Mucosa of stomach (tissue), 1 donor: ENCODE measurements around the gene OR10P1.

ENCODE experiments used
- H3K27me3 ChIP-seq: one replicate; pipeline ENCODE4 v1.7.0; 2013; ENCODE audit warnings: mild to moderate bottlenecking, low read length; ENCODE audit not compliant: control insufficient read depth, insufficient read depth
- H3K36me3 ChIP-seq: one replicate; pipeline ENCODE4 v1.7.0; 2013; ENCODE audit warnings: low read length; ENCODE audit not compliant: control insufficient read depth, insufficient read depth
- H3K4me1 ChIP-seq: one replicate; pipeline ENCODE4 v1.7.0; 2013; ENCODE audit warnings: mild to moderate bottlenecking, low read length; ENCODE audit not compliant: control insufficient read depth, insufficient read depth
- H3K4me3 ChIP-seq: one replicate; pipeline ENCODE4 v1.7.0; 2013; ENCODE audit warnings: low read length
- H3K9ac ChIP-seq: one replicate; pipeline ENCODE4 v1.7.0; 2013; ENCODE audit warnings: mild to moderate bottlenecking, low read length, moderate library complexity
- H3K9me3 ChIP-seq: one replicate; pipeline ENCODE4 v1.7.0; 2013; ENCODE audit warnings: mild to moderate bottlenecking, low read length, moderate library complexity; ENCODE audit not compliant: control insufficient read depth
- donor health status: Pancreatic carcinoma.

OR10P1 gene

DNA sequence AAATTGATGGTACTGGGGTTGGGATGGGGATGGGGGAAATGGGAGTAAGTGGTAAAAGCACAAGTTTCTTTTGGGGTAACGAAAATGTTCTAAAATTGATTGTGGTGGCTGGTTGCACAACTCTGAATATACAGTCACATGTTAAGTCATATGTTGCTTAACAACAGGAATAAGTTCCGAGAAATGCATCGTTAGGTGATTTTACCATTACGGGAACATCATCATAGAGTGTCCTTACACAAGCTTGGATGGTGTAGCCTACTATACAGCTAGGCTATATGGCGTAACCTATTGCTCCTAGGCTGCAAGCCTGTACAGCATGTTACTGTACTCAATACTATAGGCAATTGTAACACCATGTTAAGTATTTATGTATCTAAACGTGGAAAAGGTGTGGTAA, 40.0 kb downstream of the OR10P1 start:
- peaks cover 8% of the 10 kb centered on the region for H3K4me1 ChIP-seq
- H3K27me3 ChIP-seq, result no peaks in the 10 kb centered on the region
- H3K36me3 ChIP-seq, result no peaks in the 10 kb centered on the region
- no peak overlapping the region for H3K9ac ChIP-seq
- no peaks in the 10 kb centered on the region for H3K9me3 ChIP-seq
- H3K4me3 ChIP-seq, result no peak overlapping the region

DNA sequence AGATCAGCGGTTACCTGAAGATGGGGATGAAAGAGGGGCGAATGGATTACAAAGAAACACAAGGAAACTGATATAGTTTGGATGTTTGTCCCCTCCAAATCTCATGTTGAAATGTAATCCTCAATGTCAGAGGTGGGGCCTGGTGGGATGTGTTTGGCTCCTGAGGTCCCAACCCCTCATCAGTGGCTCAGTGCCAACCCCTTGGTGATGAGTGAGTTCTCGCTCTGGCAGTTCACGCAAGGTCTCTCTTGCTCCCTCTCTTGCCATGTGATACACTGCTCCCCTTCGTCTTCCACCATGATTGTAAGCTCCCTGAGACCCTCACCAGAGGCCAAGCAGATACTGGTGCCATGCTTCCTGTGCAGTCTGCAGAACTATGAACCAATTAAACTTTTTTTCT, 43.0 kb downstream of the OR10P1 start:
- no peaks in the 10 kb centered on the region for H3K27me3 ChIP-seq
- no peaks in the 10 kb centered on the region for H3K36me3 ChIP-seq
- no peak overlapping the region for H3K9ac ChIP-seq
- H3K9me3 ChIP-seq, result no peaks in the 10 kb centered on the region
- peaks cover 14% of the 10 kb centered on the region for H3K4me1 ChIP-seq
- no peak overlapping the region for H3K4me3 ChIP-seq

DNA sequence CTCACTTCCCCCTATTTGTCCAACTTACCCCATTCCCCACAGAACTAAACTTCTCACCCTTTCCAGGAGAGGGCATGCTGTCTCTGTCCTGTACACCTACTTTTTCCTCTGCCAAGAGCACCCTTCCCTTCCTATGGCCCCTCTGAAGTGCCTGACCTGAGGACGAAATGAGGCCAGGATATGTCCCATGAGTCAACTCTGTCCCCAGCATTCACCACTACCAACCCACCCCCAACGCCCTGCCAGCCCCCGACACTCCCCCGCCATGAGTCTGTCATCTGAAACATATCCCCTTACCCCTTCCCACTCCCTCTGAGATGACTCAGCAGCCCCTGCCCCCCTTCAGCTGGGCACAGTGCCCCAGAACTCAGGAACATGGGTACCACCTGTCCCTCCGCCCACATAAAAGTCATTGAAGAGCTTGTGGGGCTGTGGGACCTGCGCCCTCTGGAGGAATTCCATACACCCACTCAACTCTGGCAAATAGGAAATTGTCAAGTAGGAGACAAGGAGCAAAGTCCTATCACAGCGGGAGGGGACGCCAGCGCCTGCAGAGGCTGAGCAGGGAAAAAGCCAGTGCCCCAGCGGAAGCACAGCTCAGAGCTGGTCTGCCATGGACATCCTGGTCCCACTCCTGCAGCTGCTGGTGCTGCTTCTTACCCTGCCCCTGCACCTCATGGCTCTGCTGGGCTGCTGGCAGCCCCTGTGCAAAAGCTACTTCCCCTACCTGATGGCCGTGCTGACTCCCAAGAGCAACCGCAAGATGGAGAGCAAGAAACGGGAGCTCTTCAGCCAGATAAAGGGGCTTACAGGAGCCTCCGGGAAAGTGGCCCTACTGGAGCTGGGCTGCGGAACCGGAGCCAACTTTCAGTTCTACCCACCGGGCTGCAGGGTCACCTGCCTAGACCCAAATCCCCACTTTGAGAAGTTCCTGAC, 44.7 kb downstream of the OR10P1 start:
- no peaks in the 10 kb centered on the region for H3K9me3 ChIP-seq
- no peaks in the 10 kb centered on the region for H3K36me3 ChIP-seq
- peak overlapping the region; percentile 9 for H3K4me3 ChIP-seq
- peaks cover 14% of the 10 kb centered on the region for H3K4me1 ChIP-seq
- no peaks in the 10 kb centered on the region for H3K27me3 ChIP-seq
- peak overlapping the region; percentile 35 for H3K9ac ChIP-seq

DNA sequence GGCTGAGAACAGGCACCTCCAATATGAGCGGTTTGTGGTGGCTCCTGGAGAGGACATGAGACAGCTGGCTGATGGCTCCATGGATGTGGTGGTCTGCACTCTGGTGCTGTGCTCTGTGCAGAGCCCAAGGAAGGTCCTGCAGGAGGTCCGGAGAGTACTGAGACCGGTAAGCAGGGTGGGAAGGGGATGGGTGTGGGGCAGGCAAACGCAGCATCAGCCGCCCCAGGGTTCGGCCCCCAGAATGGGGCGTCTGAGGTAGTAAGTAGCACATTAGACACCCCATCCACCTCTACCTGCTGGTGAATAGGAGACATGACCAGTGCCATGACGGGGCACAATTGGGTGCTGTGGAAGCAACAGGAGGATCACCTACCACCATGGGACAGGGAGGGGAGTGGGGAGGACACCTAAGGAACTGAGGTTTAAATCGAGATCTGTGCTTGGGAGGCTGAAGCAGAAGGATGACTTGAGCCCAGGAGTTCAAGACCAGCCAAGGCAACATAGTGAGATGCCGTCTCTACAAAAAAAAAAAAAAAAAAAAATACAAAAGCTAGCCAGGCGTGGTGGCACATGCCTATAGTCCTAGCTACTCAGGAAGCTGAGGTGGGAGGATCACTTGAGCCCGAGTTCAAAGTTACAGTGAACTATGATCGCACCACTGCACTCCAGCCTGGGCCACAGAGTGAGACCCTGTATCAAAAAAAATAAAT, 45.5 kb downstream of the OR10P1 start:
- peak overlapping the region; percentile 9 for H3K4me3 ChIP-seq
- peak overlapping the region; percentile 35 for H3K9ac ChIP-seq
- H3K4me1 ChIP-seq, result peaks cover 14% of the 10 kb centered on the region
- H3K27me3 ChIP-seq, result no peaks in the 10 kb centered on the region
- H3K9me3 ChIP-seq, result no peaks in the 10 kb centered on the region
- H3K36me3 ChIP-seq, result no peaks in the 10 kb centered on the region

DNA sequence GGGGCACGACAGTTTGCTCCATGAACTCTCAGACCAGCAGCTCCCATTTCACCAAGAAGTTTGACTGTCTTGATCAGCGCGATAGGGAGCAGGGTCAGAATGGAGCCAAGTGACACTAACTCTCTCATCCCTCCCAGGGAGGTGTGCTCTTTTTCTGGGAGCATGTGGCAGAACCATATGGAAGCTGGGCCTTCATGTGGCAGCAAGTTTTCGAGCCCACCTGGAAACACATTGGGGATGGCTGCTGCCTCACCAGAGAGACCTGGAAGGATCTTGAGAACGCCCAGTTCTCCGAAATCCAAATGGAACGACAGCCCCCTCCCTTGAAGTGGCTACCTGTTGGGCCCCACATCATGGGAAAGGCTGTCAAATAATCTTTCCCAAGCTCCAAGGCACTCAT, 47.0 kb downstream of the OR10P1 start:
- no peaks in the 10 kb centered on the region for H3K36me3 ChIP-seq
- no peaks in the 10 kb centered on the region for H3K27me3 ChIP-seq
- H3K9ac ChIP-seq, result no peak overlapping the region
- H3K9me3 ChIP-seq, result no peaks in the 10 kb centered on the region
- H3K4me1 ChIP-seq, result peaks cover 14% of the 10 kb centered on the region
- no peak overlapping the region for H3K4me3 ChIP-seq

DNA sequence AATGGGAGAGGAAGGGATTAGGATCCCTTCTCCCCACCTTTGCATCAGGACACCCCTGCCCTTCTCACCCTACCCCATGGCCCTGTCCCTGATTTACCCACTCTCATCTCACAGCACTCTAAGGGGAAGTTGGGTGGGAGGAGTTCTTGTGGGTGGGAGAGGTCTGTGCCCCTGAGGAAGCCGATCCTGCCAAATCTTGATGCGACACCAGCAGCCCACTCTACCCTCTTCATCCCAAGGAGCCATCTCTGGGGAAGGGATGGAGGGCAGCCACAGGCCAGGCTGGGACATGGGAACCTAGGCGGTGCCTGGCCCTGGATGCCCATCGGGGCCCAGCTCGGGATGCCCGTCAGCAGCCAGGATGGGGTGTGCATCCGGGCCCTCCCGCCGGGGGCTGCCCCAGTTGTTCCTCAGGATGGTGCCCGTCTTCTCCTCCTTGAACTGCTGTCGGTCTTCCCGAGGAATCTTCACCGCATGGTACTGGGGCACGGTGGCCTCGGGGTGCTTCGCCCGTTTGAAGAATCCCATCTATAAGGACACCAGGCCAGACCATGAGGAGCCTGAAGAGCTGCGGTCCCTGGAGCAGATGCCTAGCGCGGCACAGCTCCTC, 48.2 kb downstream of the OR10P1 start:
- Histone ChIP-seq H3K4me1 (peaks cover 14% of the 10 kb centered on the region), H3K9me3 (no peaks in the 10 kb centered on the region), H3K9ac (no peak overlapping the region), H3K36me3 (no peaks in the 10 kb centered on the region), H3K4me3 (no peak overlapping the region), H3K27me3 (no peaks in the 10 kb centered on the region)

DNA sequence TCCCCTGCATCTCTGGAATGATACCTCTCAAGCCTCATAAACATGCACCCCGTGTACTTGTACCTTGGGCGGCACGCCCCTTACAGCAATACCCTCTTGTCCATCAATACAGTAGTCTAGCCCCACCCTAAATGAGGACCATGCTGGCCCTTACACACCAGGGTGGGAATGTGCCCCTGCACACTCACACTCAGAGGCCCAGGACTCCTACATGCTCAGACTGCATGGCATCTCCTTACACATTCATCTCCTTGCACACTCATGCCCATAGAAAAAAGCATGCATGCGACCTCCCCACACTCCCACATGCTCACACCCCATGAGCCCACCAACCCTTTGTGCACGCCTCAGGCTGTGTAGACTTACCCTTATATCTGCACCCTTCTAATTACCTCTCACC, 49.0 kb downstream of the OR10P1 start:
- Histone ChIP-seq H3K9ac (no peak overlapping the region), H3K36me3 (no peaks in the 10 kb centered on the region), H3K4me3 (no peak overlapping the region), H3K4me1 (peaks cover 14% of the 10 kb centered on the region), H3K27me3 (no peaks in the 10 kb centered on the region), H3K9me3 (no peaks in the 10 kb centered on the region)

DNA sequence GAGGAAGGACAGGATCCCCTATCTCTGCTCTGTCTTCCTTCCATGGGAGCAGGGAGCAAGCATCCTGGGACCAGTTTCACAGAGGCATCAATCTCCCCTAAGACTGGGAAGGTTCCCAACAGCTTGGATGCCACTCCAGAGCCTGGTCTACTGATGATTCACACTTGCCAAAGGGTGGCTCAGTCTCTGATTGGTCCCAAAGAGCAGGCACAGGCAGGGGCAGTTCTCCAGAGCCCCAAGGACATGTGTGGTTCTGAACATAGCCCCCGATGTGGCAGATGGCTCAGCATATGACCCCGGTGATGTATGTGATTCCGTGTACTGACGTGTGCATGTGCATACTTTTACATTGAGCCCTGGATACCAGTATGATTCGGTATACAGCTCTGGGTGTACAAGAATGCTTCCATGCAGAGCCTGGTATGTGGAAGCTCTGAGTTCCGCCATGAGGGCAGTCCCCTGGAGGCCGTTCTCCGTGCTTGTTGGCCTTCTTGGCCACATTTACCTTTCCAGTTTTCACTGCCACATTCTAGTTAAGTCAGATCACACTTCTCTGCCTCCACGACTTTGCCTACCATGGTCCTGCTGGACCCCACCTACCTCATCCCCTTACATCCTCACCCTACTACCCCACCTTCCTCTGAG, 49.8 kb downstream of the OR10P1 start:
- H3K9ac ChIP-seq, result no peak overlapping the region
- no peaks in the 10 kb centered on the region for H3K9me3 ChIP-seq
- no peaks in the 10 kb centered on the region for H3K36me3 ChIP-seq
- H3K4me1 ChIP-seq, result peaks cover 9% of the 10 kb centered on the region
- no peaks in the 10 kb centered on the region for H3K27me3 ChIP-seq
- no peak overlapping the region for H3K4me3 ChIP-seq
